ENCODE results near the gene ODAD4.

Gene ODAD4

GRCh38 chr17:41930009-41930832, at the start of gene ODAD4:
ODAD4 (plus strand) TSS chr17:41930617; CDS start chr17:41930724, 107 bp downstream.
- DNase-seq, result peak; percentile 97

- DNase-seq, result no peak
Observed at GRCh38 chr17:41882756-41883155, 47.7 kb upstream of the ODAD4 start.

GRCh38 chr17:41885733-41886132, 44.7 kb upstream of the ODAD4 start:
- DNase-seq, result no peak

- DNase-seq, result no peak
Observed at GRCh38 chr17:41888332-41888965, 42.0 kb upstream of the ODAD4 start.

- DNase-seq, result no peak
Observed at GRCh38 chr17:41891135-41892020, 39.0 kb upstream of the ODAD4 start.

- DNase-seq, result no peak
Observed at GRCh38 chr17:41892021-41892376, 38.4 kb upstream of the ODAD4 start.

- DNase-seq, result no peak
Observed at GRCh38 chr17:41893384-41893783, 37.0 kb upstream of the ODAD4 start.

- no peak for DNase-seq
Observed at GRCh38 chr17:41894791-41895331, 35.6 kb upstream of the ODAD4 start.

GRCh38 chr17:41895617-41896016, 34.8 kb upstream of the ODAD4 start:
- DNase-seq, result no peak

- DNase-seq, result no peak
Observed at GRCh38 chr17:41896726-41897125, 33.7 kb upstream of the ODAD4 start.

- DNase-seq, result no peak
Observed at GRCh38 chr17:41901646-41902045, 28.8 kb upstream of the ODAD4 start.

- DNase-seq, result no peak
Observed at GRCh38 chr17:41904242-41904841, 26.1 kb upstream of the ODAD4 start.

- DNase-seq, result no peak
Observed at GRCh38 chr17:41905172-41905571, 25.2 kb upstream of the ODAD4 start.

GRCh38 chr17:41906465-41907184, 23.8 kb upstream of the ODAD4 start:
- DNase-seq, result no peak

GRCh38 chr17:41907185-41907556, 23.2 kb upstream of the ODAD4 start:
- no peak for DNase-seq

GRCh38 chr17:41907633-41908539, 22.5 kb upstream of the ODAD4 start:
- no peak for DNase-seq

GRCh38 chr17:41909088-41909487, 21.3 kb upstream of the ODAD4 start:
- DNase-seq, result no peak

- no peak for DNase-seq
Observed at GRCh38 chr17:41910701-41911391, 19.6 kb upstream of the ODAD4 start.

- no peak for DNase-seq
Observed at GRCh38 chr17:41912925-41913324, 17.5 kb upstream of the ODAD4 start.

- no peak for DNase-seq
Observed at GRCh38 chr17:41913798-41914197, 16.6 kb upstream of the ODAD4 start.

All from activated CD4-positive, alpha-beta T cell treated with anti-CD3 and anti-CD28 coated beads, Interleukin-10, Interleukin-2, amounts not matched to agents 100 ng/mL and 50 ng/mL, durations not matched to agents 16 hours and 8 hours (primary cell).